Mucosa of gallbladder (tissue), 1 donor: Measurements from ENCODE around the gene LDLRAD3. TPM values are rescaled to one million over a fixed set of nuclear protein-coding genes. Genes with fewer than 3 reads are reported as not detected.

Experiments used
- DNase-seq: peaks from one replicate; pipeline ENCODE4 v3.0.0-alpha.2; 2020; ENCODE audit warnings: low spot score
- total RNA-seq: library from RNA; stranded (reverse); gene quantifications from one replicate; pipeline ENCODE4 v1.2.1, GENCODE V29; 2021
- donor health status: DM: no; HTN: no; CAD: no.

LDLRAD3 gene
- total RNA-seq, 1 donor from 2014 or later = 5.0 TPM

GRCh38 chr11:36271794-36272407 lies 328.0 kb downstream of the LDLRAD3 start:
- peak; percentile 30 for DNase-seq

GRCh38 chr11:36273110-36273509 lies 329.2 kb downstream of the LDLRAD3 start:
- DNase-seq = no peak

DNA sequence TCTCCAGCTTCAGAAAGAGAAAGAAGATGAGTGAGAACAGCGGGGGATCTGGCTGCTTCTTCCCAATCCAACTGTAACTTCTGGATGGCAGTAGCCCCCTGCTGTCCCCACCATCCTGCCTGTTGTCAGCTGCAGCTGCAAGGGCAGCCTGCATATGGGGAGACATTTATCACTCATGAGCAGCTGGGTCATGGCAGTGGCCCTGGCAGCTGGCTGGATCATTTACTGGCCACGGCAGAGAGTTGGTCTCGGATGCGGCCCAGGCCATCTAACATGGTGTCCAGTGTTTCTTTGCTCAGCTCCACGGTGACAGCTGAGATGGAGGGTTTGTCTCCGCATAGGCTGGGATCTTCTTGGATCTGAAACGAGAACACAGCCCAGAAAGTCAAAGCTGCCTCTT lies 330.6 kb downstream of the LDLRAD3 start:
- DNase-seq = no peak

- DNase-seq = no peak
These were observed 334.8 kb downstream of the LDLRAD3 start for GRCh38 chr11:36278531-36279282.

- DNase-seq = no peak
These were observed 336.7 kb downstream of the LDLRAD3 start for GRCh38 chr11:36280531-36280930.
